ENCODE results near the gene PTGFR.

Gene PTGFR

GRCh38 chr1:78464449-78464891 is 26.3 kb upstream of the PTGFR start:
- Histone ChIP-seq H3K27ac (ENCODE audit: low read depth, low read length, poor library complexity, severe bottlenecking) (no peak overlapping the region), H3K27me3 (ENCODE audit: insufficient read depth, low read length) (no peaks in the 10 kb centered on the region), H3K4me2 (ENCODE audit: low read length) (no peak overlapping the region), H3K9me3 (ENCODE audit: low read length) (no peaks in the 10 kb centered on the region), H3K9ac (ENCODE audit: low read length) (no peak overlapping the region), H3K9me2 (ENCODE audit: low read depth, low read length) (no peaks in the 10 kb centered on the region), H4K20me1 (ENCODE audit: insufficient read depth, low read length) (no peaks in the 10 kb centered on the region), H3K36me3 (ENCODE audit: insufficient read depth, low read length) (no peaks in the 10 kb centered on the region), H3F3A (ENCODE audit: insufficient read depth, low read length) (no peaks in the 10 kb centered on the region), H3K4me1 (ENCODE audit: insufficient read depth, low read length, severe bottlenecking) (no peaks in the 10 kb centered on the region), H3K79me2 (ENCODE audit: insufficient read depth, low read length) (no peaks in the 10 kb centered on the region), H3K4me3 (ENCODE audit: low read depth, low read length, poor library complexity, severe bottlenecking) (no peak overlapping the region), H2AFZ (ENCODE audit: low read length) (no peak overlapping the region)
- TF ChIP-seq CTCF (IDR thresholded peaks at IDR 0.05; ENCODE audit: low read length): no peak
- TF ChIP-seq EZH2 (IDR thresholded peaks at IDR 0.05; ENCODE audit: borderline replicate concordance, low read length): no peak

- Histone ChIP-seq H3K36me3 (ENCODE audit: insufficient read depth, low read length) (no peaks in the 10 kb centered on the region), H4K20me1 (ENCODE audit: insufficient read depth, low read length) (no peaks in the 10 kb centered on the region), H3K27ac (ENCODE audit: low read depth, low read length, poor library complexity, severe bottlenecking) (no peak overlapping the region), H3F3A (ENCODE audit: insufficient read depth, low read length) (no peaks in the 10 kb centered on the region), H3K4me1 (ENCODE audit: insufficient read depth, low read length, severe bottlenecking) (no peaks in the 10 kb centered on the region), H3K9me2 (ENCODE audit: low read depth, low read length) (no peaks in the 10 kb centered on the region), H3K9ac (ENCODE audit: low read length) (no peak overlapping the region), H3K27me3 (ENCODE audit: insufficient read depth, low read length) (no peaks in the 10 kb centered on the region), H3K79me2 (ENCODE audit: insufficient read depth, low read length) (no peaks in the 10 kb centered on the region), H3K9me3 (ENCODE audit: low read length) (no peaks in the 10 kb centered on the region), H2AFZ (ENCODE audit: low read length) (no peak overlapping the region), H3K4me2 (ENCODE audit: low read length) (no peak overlapping the region), H3K4me3 (ENCODE audit: low read depth, low read length, poor library complexity, severe bottlenecking) (no peak overlapping the region)
- TF ChIP-seq CTCF (IDR thresholded peaks at IDR 0.05; ENCODE audit: low read length): no peak
These were observed 25.6 kb upstream of the PTGFR start for GRCh38 chr1:78465143-78465542.

GRCh38 chr1:78468521-78468920 is 22.3 kb upstream of the PTGFR start:
- H3K4me1 ChIP-seq (ENCODE audit: insufficient read depth, low read length, severe bottlenecking): no peaks in the 10 kb centered on the region
- no peaks in the 10 kb centered on the region for H3F3A ChIP-seq (ENCODE audit: insufficient read depth, low read length)
- H4K20me1 ChIP-seq (ENCODE audit: insufficient read depth, low read length): no peaks in the 10 kb centered on the region
- no peaks in the 10 kb centered on the region for H3K9me2 ChIP-seq (ENCODE audit: low read depth, low read length)
- H3K4me2 ChIP-seq (ENCODE audit: low read length): no peak overlapping the region
- H3K9me3 ChIP-seq (ENCODE audit: low read length): no peaks in the 10 kb centered on the region
- no peak overlapping the region for H3K4me3 ChIP-seq (ENCODE audit: low read depth, low read length, poor library complexity, severe bottlenecking)
- no peak overlapping the region for H2AFZ ChIP-seq (ENCODE audit: low read length)
- no peaks in the 10 kb centered on the region for H3K36me3 ChIP-seq (ENCODE audit: insufficient read depth, low read length)
- H3K9ac ChIP-seq (ENCODE audit: low read length): no peak overlapping the region
- TF ChIP-seq EZH2 (IDR thresholded peaks at IDR 0.05; ENCODE audit: borderline replicate concordance, low read length) (no peak), CTCF (IDR thresholded peaks at IDR 0.05; ENCODE audit: low read length) (no peak)
- no peak overlapping the region for H3K27ac ChIP-seq (ENCODE audit: low read depth, low read length, poor library complexity, severe bottlenecking)
- H3K79me2 ChIP-seq (ENCODE audit: insufficient read depth, low read length): no peaks in the 10 kb centered on the region
- no peaks in the 10 kb centered on the region for H3K27me3 ChIP-seq (ENCODE audit: insufficient read depth, low read length)

Data from OCI-LY1 (cell line).